Fibroblast of skin of abdomen (primary cell): ENCODE measurements around the gene PSD2. TPM values are rescaled to one million over a fixed set of nuclear protein-coding genes. Genes with fewer than 3 reads are reported as not detected.

ENCODE experiments used
- DNase-seq: peaks from one replicate; pipeline ENCODE4 v3.0.0-alpha.2; 2013
- polyA plus RNA-seq, 2 experiments: library from polyadenylated mRNA; unstranded; fragments of 120-200 nt; gene quantifications; one replicate each; pipeline ENCODE4 v1.2.1, GENCODE V29; 2013; ENCODE audit not compliant: insufficient read length in 2 of 2

The PSD2 gene
- 0.31 TPM for polyA plus RNA-seq (2013, experiment 1 of 2; ENCODE audit: insufficient read length)
- polyA plus RNA-seq (2013, experiment 2 of 2; ENCODE audit: insufficient read length): 0.31 TPM

- no peak for DNase-seq
These were observed at the start of gene PSD2 for GRCh38 chr5:139795074-139796001. PSD2 (plus strand) TSS chr5:139795808; CDS start chr5:139809441, 13,633 bp downstream.

- peak; percentile 57 for DNase-seq
These were observed 48.7 kb upstream of the PSD2 start for GRCh38 chr5:139746691-139747582.

- DNase-seq: no peak
These were observed 47.8 kb upstream of the PSD2 start for GRCh38 chr5:139747583-139748504.

DNA sequence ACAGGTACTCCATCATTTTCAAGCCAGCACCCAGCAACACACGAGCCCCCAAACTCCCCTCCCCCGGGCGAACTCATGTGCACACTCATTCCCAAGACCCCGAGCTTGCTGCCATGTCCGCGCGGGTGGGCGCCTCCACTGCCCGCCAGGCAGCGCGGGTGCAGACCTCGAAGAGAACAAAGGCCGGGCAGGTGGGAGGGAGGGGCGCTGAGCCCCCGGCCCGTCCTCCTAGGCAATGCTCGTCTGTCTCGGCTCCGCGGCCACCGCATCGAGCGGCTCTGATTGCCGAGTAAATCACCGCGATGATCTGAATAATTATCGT, 47.1 kb upstream of the PSD2 start:
- no peak for DNase-seq

DNA sequence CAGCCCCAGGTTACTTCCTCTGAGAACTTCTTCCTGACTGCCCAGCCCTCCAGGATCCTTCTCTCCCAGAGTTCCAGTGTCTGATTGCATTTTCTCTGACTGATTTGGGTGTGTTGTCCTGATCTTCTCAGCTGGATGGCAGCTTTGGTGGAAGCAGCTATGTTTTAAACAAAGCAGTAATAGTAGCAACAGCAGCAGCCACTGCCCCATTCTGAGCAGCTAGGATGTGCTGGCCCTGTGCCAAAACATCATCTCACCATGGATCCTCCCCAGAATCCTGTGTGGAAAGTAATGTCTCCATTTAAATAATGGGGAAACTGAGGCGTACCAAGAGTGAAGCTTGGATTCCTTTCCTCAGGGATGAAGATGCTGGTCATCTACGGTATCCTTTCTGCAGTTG, 46.4 kb upstream of the PSD2 start:
- DNase-seq: no peak

- DNase-seq: no peak
These were observed 44.4 kb upstream of the PSD2 start for GRCh38 chr5:139751236-139751635.

GRCh38 chr5:139752506-139753473, 42.8 kb upstream of the PSD2 start:
- peak; percentile 74 for DNase-seq

DNA sequence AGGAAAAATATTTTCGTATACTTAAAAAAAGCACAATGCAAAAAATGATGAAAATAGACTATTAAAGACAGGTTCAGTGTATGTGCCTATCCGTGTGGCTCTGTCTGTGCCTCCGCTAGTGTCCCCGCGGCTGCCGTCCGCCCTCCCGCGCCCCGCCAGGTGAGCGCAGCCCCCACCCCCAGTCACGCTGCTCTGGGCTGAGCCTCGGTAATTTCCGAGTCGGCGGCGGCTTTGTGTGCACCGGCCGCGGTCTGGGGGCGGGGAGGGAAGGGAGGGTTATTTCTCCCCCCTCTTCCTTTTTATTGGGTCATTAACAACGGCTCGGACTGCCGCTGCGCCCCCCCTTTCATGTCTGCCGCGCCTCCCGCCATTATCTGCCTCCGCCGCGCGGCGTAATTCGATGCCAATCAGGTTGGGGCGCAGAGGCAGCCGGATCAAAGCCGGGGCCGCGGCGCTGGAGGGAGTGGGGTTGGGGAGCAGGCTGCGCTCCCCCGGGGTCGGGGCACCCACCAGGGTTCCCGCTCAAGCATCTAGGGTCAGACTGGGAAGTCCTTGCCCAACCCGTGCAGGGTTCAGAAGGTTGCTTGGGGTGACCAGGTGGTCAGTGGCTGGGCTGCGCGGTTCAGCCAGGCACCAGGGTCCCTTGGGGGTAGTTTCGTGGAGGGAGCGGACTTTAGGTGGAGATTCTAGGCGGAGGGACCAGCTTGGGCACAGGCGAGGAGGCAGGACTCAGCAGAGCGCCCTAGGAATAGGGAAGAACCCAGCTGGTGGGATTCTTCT, 39.5 kb upstream of the PSD2 start:
- no peak for DNase-seq

DNA sequence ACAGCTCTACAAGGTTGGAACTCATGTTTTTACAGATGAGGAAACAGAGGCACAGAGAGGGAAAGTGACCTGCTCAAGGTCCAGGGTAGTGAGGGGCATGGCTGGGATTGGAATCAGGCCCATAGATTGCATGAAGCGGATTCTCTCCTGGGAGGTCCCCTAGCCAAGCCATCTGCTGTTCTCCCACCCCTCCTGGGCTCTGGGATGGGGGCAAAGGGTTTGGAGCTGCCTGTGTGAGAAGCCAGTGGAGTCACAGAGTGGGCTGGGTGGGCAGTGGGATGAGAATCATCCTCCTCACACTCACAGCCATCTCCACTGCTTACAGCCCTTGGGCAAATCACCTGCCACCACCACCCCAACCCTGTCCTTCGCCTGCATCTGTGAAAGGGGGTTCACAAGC, 38.6 kb upstream of the PSD2 start:
- no peak for DNase-seq

- no peak for DNase-seq
These were observed 37.7 kb upstream of the PSD2 start for GRCh38 chr5:139757727-139758509.

GRCh38 chr5:139758510-139759075, 37.0 kb upstream of the PSD2 start:
- DNase-seq: no peak

- DNase-seq: no peak
These were observed 36.3 kb upstream of the PSD2 start for GRCh38 chr5:139759219-139759721.

DNA sequence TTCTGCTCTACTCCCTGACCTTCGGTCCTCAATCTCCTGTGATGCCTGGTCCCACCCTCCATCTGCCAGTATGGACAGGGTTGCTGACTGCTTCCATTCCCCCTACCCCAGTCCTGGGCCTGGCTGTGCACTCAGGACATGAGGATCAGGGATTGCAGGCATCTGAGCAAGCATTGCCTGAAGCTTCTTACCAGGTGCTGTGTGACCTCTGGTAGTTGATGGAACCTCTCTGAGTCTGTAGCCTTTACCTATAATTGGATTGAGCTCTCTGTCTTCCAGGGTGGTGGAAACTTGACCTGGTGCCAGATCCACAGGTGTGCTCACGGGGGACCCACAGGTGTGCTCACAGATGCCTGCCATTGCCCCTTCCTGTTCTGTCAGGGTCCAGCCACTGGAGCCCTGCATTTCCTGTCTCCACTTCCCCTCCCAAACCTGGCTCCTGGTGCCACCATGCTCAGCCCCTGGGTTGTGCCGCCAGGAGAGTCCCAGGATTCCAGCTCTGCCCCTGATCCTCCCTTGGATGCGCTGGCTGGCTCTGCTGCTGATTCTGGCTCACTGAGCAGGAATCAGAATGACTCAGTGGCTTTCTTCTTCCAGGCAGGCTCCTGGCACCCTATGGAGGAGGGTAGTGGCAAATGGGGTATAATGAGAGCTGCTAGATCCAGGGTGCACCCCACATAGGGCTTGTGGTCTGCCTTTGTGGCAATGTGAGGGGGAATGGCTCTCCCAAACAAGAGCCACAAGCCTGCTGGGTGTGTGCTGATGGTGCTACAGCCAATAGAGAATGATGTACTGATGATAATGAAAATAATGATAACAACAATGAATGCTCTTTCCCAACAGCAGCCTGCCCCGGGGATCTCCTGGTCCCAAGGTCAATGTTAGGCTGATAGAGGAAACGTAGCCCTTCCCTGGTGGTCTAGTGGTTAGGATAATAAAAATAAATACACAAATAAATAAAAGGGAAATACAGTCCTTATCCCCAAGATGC, 35.2 kb upstream of the PSD2 start:
- DNase-seq: peak; percentile 36

- DNase-seq: no peak
These were observed 34.6 kb upstream of the PSD2 start for GRCh38 chr5:139761057-139761450.

GRCh38 chr5:139761501-139761900, 34.1 kb upstream of the PSD2 start:
- no peak for DNase-seq

GRCh38 chr5:139762615-139763170, 32.9 kb upstream of the PSD2 start:
- no peak for DNase-seq

DNA sequence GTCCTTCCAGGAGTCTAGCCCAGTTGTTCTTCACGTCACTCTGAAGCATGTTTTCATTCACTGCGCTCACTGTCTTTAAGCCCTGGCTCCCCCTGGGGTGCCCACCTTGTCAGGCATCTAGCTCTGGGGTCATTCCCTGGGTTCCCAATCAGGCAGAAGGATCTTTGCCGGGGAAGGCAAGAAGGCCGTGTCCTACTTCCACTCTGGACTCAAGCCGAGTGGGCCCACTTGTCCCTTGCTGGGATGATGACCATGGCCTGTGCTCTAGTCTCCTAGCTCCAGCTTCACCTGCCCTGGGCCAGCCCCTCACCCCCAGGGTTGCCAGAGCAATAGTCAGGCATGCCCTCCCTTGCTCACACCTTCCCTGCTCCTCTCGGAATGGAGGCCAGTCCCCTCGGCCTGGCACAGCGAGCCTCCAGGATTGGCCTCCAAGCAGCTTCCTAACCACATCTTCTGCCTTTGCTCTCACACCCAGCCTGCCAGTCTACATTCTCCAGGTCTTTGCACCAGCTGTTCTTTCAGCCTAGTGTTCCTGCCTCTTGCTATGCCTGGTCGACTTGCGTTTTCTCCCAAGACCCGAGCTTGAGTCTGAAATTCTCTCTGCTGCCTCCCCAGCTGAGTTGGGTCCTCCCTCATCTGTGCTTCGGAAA, 32.2 kb upstream of the PSD2 start:
- no peak for DNase-seq
